ENCODE data around the gene TTLL13. TPM values are rescaled to one million over a fixed set of nuclear protein-coding genes. Genes with fewer than 3 reads are reported as not detected.

The TTLL13 gene
- total RNA-seq, 2 donors from 2014 or later = 0.15 to 0.46 TPM

DNA sequence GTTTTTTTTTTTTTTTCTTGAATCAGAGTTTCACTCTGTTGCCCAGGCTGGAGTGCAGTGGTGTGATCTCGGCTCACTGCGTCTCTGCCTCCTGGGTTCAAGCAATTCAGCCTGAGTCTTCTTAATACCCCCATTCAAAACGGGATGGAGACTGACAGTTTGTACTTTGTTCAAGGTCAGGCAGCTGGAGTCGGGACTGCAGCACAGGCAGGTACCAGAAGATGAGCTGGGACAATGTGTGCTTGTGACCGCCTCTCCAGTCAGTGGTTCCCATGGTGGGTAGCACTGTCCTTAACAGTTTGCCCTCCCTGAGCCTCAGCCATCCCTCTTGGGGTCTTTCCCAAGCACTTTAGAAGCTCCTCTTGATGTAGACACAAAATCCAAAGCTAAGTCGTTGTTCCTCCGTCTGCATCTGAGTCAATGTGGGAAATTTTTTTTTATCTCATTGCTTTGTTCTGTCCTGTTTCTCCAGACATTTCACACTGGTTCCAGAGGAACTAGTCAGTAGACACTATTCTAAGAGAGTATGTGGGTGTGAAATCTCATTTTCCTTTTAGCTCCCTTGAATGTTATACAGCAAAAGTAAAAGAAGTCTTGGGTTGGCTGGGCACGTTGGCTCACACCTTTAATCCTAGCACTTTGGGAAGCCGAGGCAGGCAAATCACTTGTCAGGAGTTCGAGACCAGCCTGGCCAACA lies 5.3 kb upstream of the TTLL13 start:
- no peak overlapping the region for H3K27ac ChIP-seq (ENCODE audit: low read depth, low read length)
- 91 to 98% methylated on average over 6 to 10 of the region's 10 CpGs for WGBS, 2 experiments (ENCODE audit: insufficient coverage in 1 of 2, insufficient read length in 1 of 2)
- TF ChIP-seq, protein P1, sequence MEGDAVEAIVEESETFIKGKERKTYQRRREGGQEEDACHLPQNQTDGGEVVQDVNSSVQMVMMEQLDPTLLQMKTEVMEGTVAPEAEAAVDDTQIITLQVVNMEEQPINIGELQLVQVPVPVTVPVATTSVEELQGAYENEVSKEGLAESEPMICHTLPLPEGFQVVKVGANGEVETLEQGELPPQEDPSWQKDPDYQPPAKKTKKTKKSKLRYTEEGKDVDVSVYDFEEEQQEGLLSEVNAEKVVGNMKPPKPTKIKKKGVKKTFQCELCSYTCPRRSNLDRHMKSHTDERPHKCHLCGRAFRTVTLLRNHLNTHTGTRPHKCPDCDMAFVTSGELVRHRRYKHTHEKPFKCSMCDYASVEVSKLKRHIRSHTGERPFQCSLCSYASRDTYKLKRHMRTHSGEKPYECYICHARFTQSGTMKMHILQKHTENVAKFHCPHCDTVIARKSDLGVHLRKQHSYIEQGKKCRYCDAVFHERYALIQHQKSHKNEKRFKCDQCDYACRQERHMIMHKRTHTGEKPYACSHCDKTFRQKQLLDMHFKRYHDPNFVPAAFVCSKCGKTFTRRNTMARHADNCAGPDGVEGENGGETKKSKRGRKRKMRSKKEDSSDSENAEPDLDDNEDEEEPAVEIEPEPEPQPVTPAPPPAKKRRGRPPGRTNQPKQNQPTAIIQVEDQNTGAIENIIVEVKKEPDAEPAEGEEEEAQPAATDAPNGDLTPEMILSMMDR (conservative IDR thresholded peaks at IDR 0.05) = no peak
- H3K9me3 Mint-ChIP-seq = no peaks in the 10 kb centered on the region
- no peak overlapping the region for H3K27ac Mint-ChIP-seq
- H3K27me3 ChIP-seq (ENCODE audit: control insufficient read depth, insufficient read depth, low read length, poor library complexity, severe bottlenecking) = no peaks in the 10 kb centered on the region
- H3K4me3 ChIP-seq (ENCODE audit: low read length) = no peak overlapping the region
- H3K9ac ChIP-seq (ENCODE audit: extremely low read depth, low read length, poor library complexity, severe bottlenecking) = no peak overlapping the region
- H3K9me3 ChIP-seq (ENCODE audit: control insufficient read depth, low read length) = no peaks in the 10 kb centered on the region
- no peaks in the 10 kb centered on the region for H3K4me1 ChIP-seq (ENCODE audit: control insufficient read depth, insufficient read depth, low read length)
- H3K4me3 Mint-ChIP-seq = no peak overlapping the region
- no peaks in the 10 kb centered on the region for H3K36me3 ChIP-seq (ENCODE audit: control insufficient read depth, insufficient read depth, low read length)
- H3K36me3 Mint-ChIP-seq (ENCODE audit: low read depth) = peaks cover 3% of the 10 kb centered on the region
- H3K4me1 Mint-ChIP-seq = no peaks in the 10 kb centered on the region
- DNase-seq = no peak
- H3K27me3 Mint-ChIP-seq (ENCODE audit: insufficient read depth) = no peaks in the 10 kb centered on the region

DNA sequence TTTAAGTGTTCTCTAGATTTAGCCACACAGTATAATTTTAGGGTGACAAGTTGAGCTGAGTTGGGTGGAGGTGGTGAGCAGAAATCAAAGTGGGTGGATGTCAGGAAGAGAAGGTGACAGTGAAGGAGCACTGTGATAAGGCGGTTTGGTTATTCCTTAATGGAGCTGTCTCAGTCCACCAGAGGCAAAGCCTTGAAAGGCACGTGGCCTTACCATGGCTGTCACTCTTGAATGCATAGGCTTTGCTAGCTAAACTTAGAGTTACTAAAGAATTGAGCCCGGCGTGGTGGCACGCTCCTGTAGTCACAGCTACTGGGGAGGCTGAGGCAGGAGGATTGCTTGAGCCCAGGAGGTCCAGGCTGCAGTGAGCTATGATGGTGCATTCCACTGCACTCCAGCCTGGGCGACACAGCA lies 560 bp upstream of the TTLL13 start:
- Mint-ChIP-seq H3K4me3 (peak overlapping the region; percentile 63), H3K9me3 (no peaks in the 10 kb centered on the region), H3K27ac (no peak overlapping the region), H3K4me1 (no peaks in the 10 kb centered on the region), H3K27me3 (ENCODE audit: insufficient read depth) (peaks cover 19% of the 10 kb centered on the region), H3K36me3 (ENCODE audit: low read depth) (no peaks in the 10 kb centered on the region)
- H3K36me3 ChIP-seq (ENCODE audit: control insufficient read depth, insufficient read depth, low read length) = no peaks in the 10 kb centered on the region
- no peaks in the 10 kb centered on the region for H3K4me1 ChIP-seq (ENCODE audit: control insufficient read depth, insufficient read depth, low read length)
- peak overlapping the region; percentile 82 for H3K4me3 ChIP-seq (ENCODE audit: low read length)
- no peaks in the 10 kb centered on the region for H3K9me3 ChIP-seq (ENCODE audit: control insufficient read depth, low read length)
- no peak overlapping the region for H3K9ac ChIP-seq (ENCODE audit: extremely low read depth, low read length, poor library complexity, severe bottlenecking)
- no peak for DNase-seq
- TF ChIP-seq, protein P1 (conservative IDR thresholded peaks at IDR 0.05) = no peak
- no peak overlapping the region for H3K27ac ChIP-seq (ENCODE audit: low read depth, low read length)
- WGBS, 2 experiments (ENCODE audit: insufficient coverage in 1 of 2, insufficient read length in 1 of 2) = 68 to 81% methylated on average over 6 of the region's 6 CpGs
- peaks cover 9% of the 10 kb centered on the region for H3K27me3 ChIP-seq (ENCODE audit: control insufficient read depth, insufficient read depth, low read length, poor library complexity, severe bottlenecking)

DNA sequence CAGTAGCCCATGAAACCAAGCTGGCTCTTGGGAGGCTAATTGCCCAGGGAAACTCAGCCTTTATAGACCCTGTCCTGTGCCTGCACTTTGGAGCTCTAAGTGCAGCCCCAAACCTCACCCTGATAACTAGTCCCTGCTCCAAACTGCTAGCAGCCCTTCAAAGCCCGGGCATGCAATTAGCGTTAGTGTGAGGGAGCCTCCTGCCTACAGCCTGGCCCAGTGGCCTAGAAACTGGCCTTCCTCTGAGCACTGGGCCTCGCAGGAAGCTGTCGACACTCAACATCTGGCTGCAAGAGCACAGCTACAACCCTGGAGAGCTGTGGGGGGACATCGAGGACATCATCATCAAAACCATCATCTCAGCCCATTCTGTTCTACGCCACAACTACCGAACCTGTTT lies 8.4 kb downstream of the TTLL13 start:
- no peak overlapping the region for H3K4me3 ChIP-seq (ENCODE audit: low read length)
- no peak overlapping the region for H3K9ac ChIP-seq (ENCODE audit: extremely low read depth, low read length, poor library complexity, severe bottlenecking)
- Mint-ChIP-seq H3K9me3 (no peaks in the 10 kb centered on the region), H3K4me3 (no peak overlapping the region), H3K36me3 (ENCODE audit: low read depth) (no peaks in the 10 kb centered on the region), H3K27me3 (ENCODE audit: insufficient read depth) (peaks cover 15% of the 10 kb centered on the region), H3K4me1 (no peaks in the 10 kb centered on the region), H3K27ac (no peak overlapping the region)
- TF ChIP-seq, protein P1 (conservative IDR thresholded peaks at IDR 0.05) = no peak
- no peak for DNase-seq
- no peaks in the 10 kb centered on the region for H3K36me3 ChIP-seq (ENCODE audit: control insufficient read depth, insufficient read depth, low read length)
- no peaks in the 10 kb centered on the region for H3K9me3 ChIP-seq (ENCODE audit: control insufficient read depth, low read length)
- H3K27me3 ChIP-seq (ENCODE audit: control insufficient read depth, insufficient read depth, low read length, poor library complexity, severe bottlenecking) = no peaks in the 10 kb centered on the region
- WGBS, 2 experiments (ENCODE audit: insufficient coverage in 1 of 2, insufficient read length in 1 of 2) = 92 to 96% methylated on average over 4 to 7 of the region's 7 CpGs
- no peaks in the 10 kb centered on the region for H3K4me1 ChIP-seq (ENCODE audit: control insufficient read depth, insufficient read depth, low read length)
- no peak overlapping the region for H3K27ac ChIP-seq (ENCODE audit: low read depth, low read length)

Data from endodermal cell (in vitro differentiated cells).